Measurements from ENCODE around the gene CLSTN1.

CLSTN1 gene

GRCh38 chr1:9729523-9729922 is 94.2 kb downstream of the CLSTN1 start:
- no peak overlapping the region for H3K4me3 ChIP-seq (ENCODE audit: control insufficient read depth in 1 of 7, extremely low read depth in 1 of 7, insufficient read depth in 4 of 7, low read depth in 2 of 7, low read length in 6 of 7)
- H3K9me3 ChIP-seq (ENCODE audit: control extremely low read depth in 1 of 5, control insufficient read depth in 4 of 5, insufficient read depth in 2 of 5, low read depth in 1 of 5, low read length in 4 of 5), result no peaks in the 10 kb centered on the region
- ChIA-PET CTCF (no interaction called here), POLR2A (interaction anchor here (0.6 kb wide), 1 partner anchor 612 kb away, joined by 4 read pairs; no protein-coding TSS in a partner anchor)
- H3K4me1 ChIP-seq (ENCODE audit: control extremely low read depth in 1 of 4, control insufficient read depth in 4 of 4, insufficient read depth in 4 of 4, low read length in 3 of 4), result peaks cover 0 to 2% (median 0%) of the 10 kb centered on the region in 4 experiments
- no peak overlapping the region for H3K27ac ChIP-seq (ENCODE audit: insufficient read depth in 1 of 2, low read depth in 1 of 2, low read length in 2 of 2, poor library complexity in 1 of 2, severe bottlenecking in 2 of 2)
- 100% methylated on average over 4 of the region's 12 CpGs for WGBS (ENCODE audit: insufficient coverage)
- DNase-seq, result no peak
- H3K27me3 ChIP-seq (replicated peaks in 2 of 5; ENCODE audit: control insufficient read depth in 4 of 5, insufficient read depth in 5 of 5, low read length in 4 of 5), result no peaks in the 10 kb centered on the region
- peaks cover 7 to 90% (median 72%) of the 10 kb centered on the region in 4 experiments for H3K36me3 ChIP-seq (ENCODE audit: control insufficient read depth in 4 of 4, insufficient read depth in 4 of 4, low read length in 3 of 4)

- DNase-seq, result no peak
- Histone ChIP-seq H3K9me3 (ENCODE audit: control extremely low read depth in 1 of 5, control insufficient read depth in 4 of 5, insufficient read depth in 2 of 5, low read depth in 1 of 5, low read length in 4 of 5) (peaks cover 0 to under 1% (median 0%) of the 10 kb centered on the region in 5 experiments), H3K4me3 (ENCODE audit: control insufficient read depth in 1 of 7, extremely low read depth in 1 of 7, insufficient read depth in 4 of 7, low read depth in 2 of 7, low read length in 6 of 7) (no peak overlapping the region), H3K27ac (ENCODE audit: insufficient read depth in 1 of 2, low read depth in 1 of 2, low read length in 2 of 2, poor library complexity in 1 of 2, severe bottlenecking in 2 of 2) (no peak overlapping the region), H3K27me3 (replicated peaks in 2 of 5; ENCODE audit: control insufficient read depth in 4 of 5, insufficient read depth in 5 of 5, low read length in 4 of 5) (no peaks in the 10 kb centered on the region), H3K4me1 (ENCODE audit: control extremely low read depth in 1 of 4, control insufficient read depth in 4 of 4, insufficient read depth in 4 of 4, low read length in 3 of 4) (peaks cover 0 to 2% (median 0%) of the 10 kb centered on the region in 4 experiments), H3K36me3 (ENCODE audit: control insufficient read depth in 4 of 4, insufficient read depth in 4 of 4, low read length in 3 of 4) (peaks cover 13 to 90% (median 71%) of the 10 kb centered on the region in 4 experiments)
- ChIA-PET POLR2A (no interaction called here), CTCF (interaction anchor here (1.2 to 2.1 kb wide), 2 partner anchors 11 to 102 kb away, joined by 3 to 6 read pairs; no protein-coding TSS in a partner anchor)
- 94% methylated on average over 31 of the region's 33 CpGs for WGBS (ENCODE audit: insufficient coverage)
These were observed 95.1 kb downstream of the CLSTN1 start for GRCh38 chr1:9728451-9729295.

GRCh38 chr1:9726905-9727595 is 96.7 kb downstream of the CLSTN1 start:
- Histone ChIP-seq H3K36me3 (ENCODE audit: control insufficient read depth in 4 of 4, insufficient read depth in 4 of 4, low read length in 3 of 4) (peaks cover 18 to 90% (median 74%) of the 10 kb centered on the region in 4 experiments), H3K27me3 (replicated peaks in 2 of 5; ENCODE audit: control insufficient read depth in 4 of 5, insufficient read depth in 5 of 5, low read length in 4 of 5) (no peaks in the 10 kb centered on the region), H3K4me3 (ENCODE audit: control insufficient read depth in 1 of 7, extremely low read depth in 1 of 7, insufficient read depth in 4 of 7, low read depth in 2 of 7, low read length in 6 of 7) (no peak overlapping the region), H3K4me1 (ENCODE audit: control extremely low read depth in 1 of 4, control insufficient read depth in 4 of 4, insufficient read depth in 4 of 4, low read length in 3 of 4) (peaks cover 0 to 2% (median 0%) of the 10 kb centered on the region in 4 experiments), H3K9me3 (ENCODE audit: control extremely low read depth in 1 of 5, control insufficient read depth in 4 of 5, insufficient read depth in 2 of 5, low read depth in 1 of 5, low read length in 4 of 5) (peaks cover 0 to 12% (median 10%) of the 10 kb centered on the region in 5 experiments), H3K27ac (ENCODE audit: insufficient read depth in 1 of 2, low read depth in 1 of 2, low read length in 2 of 2, poor library complexity in 1 of 2, severe bottlenecking in 2 of 2) (no peak overlapping the region)
- POLR2A ChIA-PET, result no interaction called here
- 95% methylated on average over 23 of the region's 25 CpGs for WGBS (ENCODE audit: insufficient coverage)
- no peak for DNase-seq
- CTCF ChIA-PET, result interaction anchor here (0.7 to 3.2 kb wide), 8 partner anchors 10 to 134 kb away, joined by 3 to 13 read pairs (median 4); no protein-coding TSS in a partner anchor

GRCh38 chr1:9726406-9726805 is 97.4 kb downstream of the CLSTN1 start:
- Histone ChIP-seq H3K27ac (ENCODE audit: insufficient read depth in 1 of 2, low read depth in 1 of 2, low read length in 2 of 2, poor library complexity in 1 of 2, severe bottlenecking in 2 of 2) (no peak overlapping the region), H3K4me3 (ENCODE audit: control insufficient read depth in 1 of 7, extremely low read depth in 1 of 7, insufficient read depth in 4 of 7, low read depth in 2 of 7, low read length in 6 of 7) (no peak overlapping the region), H3K9me3 (ENCODE audit: control extremely low read depth in 1 of 5, control insufficient read depth in 4 of 5, insufficient read depth in 2 of 5, low read depth in 1 of 5, low read length in 4 of 5) (peaks cover 0 to 12% (median 10%) of the 10 kb centered on the region in 5 experiments), H3K27me3 (replicated peaks in 2 of 5; ENCODE audit: control insufficient read depth in 4 of 5, insufficient read depth in 5 of 5, low read length in 4 of 5) (no peaks in the 10 kb centered on the region), H3K4me1 (ENCODE audit: control extremely low read depth in 1 of 4, control insufficient read depth in 4 of 4, insufficient read depth in 4 of 4, low read length in 3 of 4) (peaks cover 0 to 2% (median 0%) of the 10 kb centered on the region in 4 experiments), H3K36me3 (ENCODE audit: control insufficient read depth in 4 of 4, insufficient read depth in 4 of 4, low read length in 3 of 4) (peaks cover 18 to 91% (median 74%) of the 10 kb centered on the region in 4 experiments)
- DNase-seq, result no peak
- 100% methylated on average over 2 of the region's 6 CpGs for whole genome bisulfite sequencing (ENCODE audit: insufficient coverage)
- ChIA-PET POLR2A (no interaction called here), CTCF (interaction anchor here (0.7 to 3.2 kb wide), 7 partner anchors 11 to 134 kb away, joined by 3 to 13 read pairs (median 4); no protein-coding TSS in a partner anchor)

- no peak overlapping the region for H3K4me3 ChIP-seq (ENCODE audit: control insufficient read depth in 1 of 7, extremely low read depth in 1 of 7, insufficient read depth in 4 of 7, low read depth in 2 of 7, low read length in 6 of 7)
- H3K36me3 ChIP-seq (ENCODE audit: control insufficient read depth in 4 of 4, insufficient read depth in 4 of 4, low read length in 3 of 4), result peaks cover 15 to 91% (median 69%) of the 10 kb centered on the region in 4 experiments
- 75% methylated on average over 12 of the region's 24 CpGs for WGBS (ENCODE audit: insufficient coverage)
- H3K9me3 ChIP-seq (ENCODE audit: control extremely low read depth in 1 of 5, control insufficient read depth in 4 of 5, insufficient read depth in 2 of 5, low read depth in 1 of 5, low read length in 4 of 5), result peaks cover 0 to 12% (median 10%) of the 10 kb centered on the region in 5 experiments
- POLR2A ChIA-PET, result no interaction called here
- H3K27me3 ChIP-seq (replicated peaks in 2 of 5; ENCODE audit: control insufficient read depth in 4 of 5, insufficient read depth in 5 of 5, low read length in 4 of 5), result no peaks in the 10 kb centered on the region
- CTCF ChIA-PET, result interaction anchor here (0.8 to 5.8 kb wide), 12 partner anchors 8 to 112 kb away, joined by 3 to 52 read pairs (median 5); no protein-coding TSS in a partner anchor
- no peak overlapping the region for H3K27ac ChIP-seq (ENCODE audit: insufficient read depth in 1 of 2, low read depth in 1 of 2, low read length in 2 of 2, poor library complexity in 1 of 2, severe bottlenecking in 2 of 2)
- no peaks in the 10 kb centered on the region for H3K4me1 ChIP-seq (ENCODE audit: control extremely low read depth in 1 of 4, control insufficient read depth in 4 of 4, insufficient read depth in 4 of 4, low read length in 3 of 4)
- DNase-seq, result peak; percentile 52 to 72 (median 68)
These were observed 98.9 kb downstream of the CLSTN1 start for GRCh38 chr1:9724706-9725476.

- CTCF ChIA-PET, result interaction anchor here (0.9 to 5.8 kb wide), 7 partner anchors 10 to 108 kb away, joined by 3 to 52 read pairs (median 7); no protein-coding TSS in a partner anchor
These were observed 99.8 kb downstream of the CLSTN1 start for GRCh38 chr1:9723926-9724325.

More at GRCh38 chr1:9723926-9724325, 99.8 kb downstream of the CLSTN1 start:
- H3K4me3 ChIP-seq (ENCODE audit: control insufficient read depth in 1 of 7, extremely low read depth in 1 of 7, insufficient read depth in 4 of 7, low read depth in 2 of 7, low read length in 6 of 7), result no peak overlapping the region
- H3K36me3 ChIP-seq (ENCODE audit: control insufficient read depth in 4 of 4, insufficient read depth in 4 of 4, low read length in 3 of 4), result peaks cover 15 to 87% (median 68%) of the 10 kb centered on the region in 4 experiments
- DNase-seq, result no peak
- peak overlapping the region in 1 of 2 experiments; percentile 26 for H3K27ac ChIP-seq (ENCODE audit: insufficient read depth in 1 of 2, low read depth in 1 of 2, low read length in 2 of 2, poor library complexity in 1 of 2, severe bottlenecking in 2 of 2)
- peaks cover 0 to 9% (median 2%) of the 10 kb centered on the region in 4 experiments for H3K4me1 ChIP-seq (ENCODE audit: control extremely low read depth in 1 of 4, control insufficient read depth in 4 of 4, insufficient read depth in 4 of 4, low read length in 3 of 4)
- H3K27me3 ChIP-seq (replicated peaks in 2 of 5; ENCODE audit: control insufficient read depth in 4 of 5, insufficient read depth in 5 of 5, low read length in 4 of 5), result no peaks in the 10 kb centered on the region
- POLR2A ChIA-PET, result no interaction called here
- WGBS (ENCODE audit: insufficient coverage), result 98% methylated on average over 6 of the region's 6 CpGs
- H3K9me3 ChIP-seq (ENCODE audit: control extremely low read depth in 1 of 5, control insufficient read depth in 4 of 5, insufficient read depth in 2 of 5, low read depth in 1 of 5, low read length in 4 of 5), result peaks cover 0 to 12% (median 10%) of the 10 kb centered on the region in 5 experiments

Measured in common myeloid progenitor, CD34-positive (primary cell).